IPS-18a (cell line): ENCODE results near the gene ANKS1B.
"Not testable (repeated sequence)": the region's sequence is repeated elsewhere in the genome, so short reads cannot be mapped to it uniquely, and the experiment has no call there.

ENCODE experiments used
- H3K27ac ChIP-seq: one replicate; pipeline ENCODE4 v1.5.1; 2013; ENCODE audit warnings: low read length
- H3K27me3 ChIP-seq: one replicate; pipeline ENCODE4 v1.6.1; 2013; ENCODE audit warnings: mild to moderate bottlenecking, low read length; ENCODE audit not compliant: control insufficient read depth, insufficient read depth
- H3K36me3 ChIP-seq: one replicate; pipeline ENCODE4 v1.6.1; 2013; ENCODE audit warnings: low read depth, low read length; ENCODE audit not compliant: control insufficient read depth
- H3K4me1 ChIP-seq: one replicate; pipeline ENCODE4 v1.6.1; 2013; ENCODE audit warnings: low read depth, low read length; ENCODE audit not compliant: control insufficient read depth
- H3K4me3 ChIP-seq: one replicate; pipeline ENCODE4 v1.5.1; 2013; ENCODE audit warnings: low read length
- H3K9ac ChIP-seq: one replicate; pipeline ENCODE4 v1.6.1; 2013; ENCODE audit warnings: mild to moderate bottlenecking, low read length, moderate library complexity
- H3K9me3 ChIP-seq: one replicate; pipeline ENCODE4 v1.6.1; 2013; ENCODE audit warnings: low read depth, low read length; ENCODE audit not compliant: control insufficient read depth

Gene ANKS1B

GRCh38 chr12:99611117-99611516, 373.6 kb downstream of the ANKS1B start:
- H3K27ac ChIP-seq, result no peak overlapping the region
- no peaks in the 10 kb centered on the region for H3K9me3 ChIP-seq
- peaks cover 11% of the 10 kb centered on the region for H3K27me3 ChIP-seq
- peaks cover 38% of the 10 kb centered on the region for H3K4me1 ChIP-seq
- H3K9ac ChIP-seq, result no peak overlapping the region
- no peaks in the 10 kb centered on the region for H3K36me3 ChIP-seq
- H3K4me3 ChIP-seq, result no peak overlapping the region

GRCh38 chr12:99609455-99610181, 375.1 kb downstream of the ANKS1B start:
- H3K27me3 ChIP-seq, result peaks cover 11% of the 10 kb centered on the region
- peaks cover 38% of the 10 kb centered on the region for H3K4me1 ChIP-seq
- no peak overlapping the region for H3K9ac ChIP-seq
- no peak overlapping the region for H3K4me3 ChIP-seq
- H3K27ac ChIP-seq, result no peak overlapping the region
- no peaks in the 10 kb centered on the region for H3K9me3 ChIP-seq
- no peaks in the 10 kb centered on the region for H3K36me3 ChIP-seq

- Histone ChIP-seq H3K36me3 (no peaks in the 10 kb centered on the region), H3K4me3 (no peak overlapping the region), H3K4me1 (no peaks in the 10 kb centered on the region), H3K27me3 (no peaks in the 10 kb centered on the region), H3K27ac (no peak overlapping the region), H3K9ac (no peak overlapping the region), H3K9me3 (no peaks in the 10 kb centered on the region)
Measured at GRCh38 chr12:99600388-99600787, 384.3 kb downstream of the ANKS1B start.

- no peaks in the 10 kb centered on the region for H3K9me3 ChIP-seq
- no peak overlapping the region for H3K27ac ChIP-seq
- no peak overlapping the region for H3K9ac ChIP-seq
Measured at GRCh38 chr12:99598785-99599184, 386.0 kb downstream of the ANKS1B start.

GRCh38 chr12:99596762-99597161, 388.0 kb downstream of the ANKS1B start:
- Histone ChIP-seq H3K9me3 (no peaks in the 10 kb centered on the region), H3K4me3 (no peak overlapping the region), H3K27ac (no peak overlapping the region), H3K4me1 (no peaks in the 10 kb centered on the region), H3K36me3 (no peaks in the 10 kb centered on the region), H3K9ac (no peak overlapping the region), H3K27me3 (no peaks in the 10 kb centered on the region)

More at GRCh38 chr12:99598785-99599184, 386.0 kb downstream of the ANKS1B start:
- Histone ChIP-seq H3K36me3 (no peaks in the 10 kb centered on the region), H3K4me1 (no peaks in the 10 kb centered on the region), H3K27me3 (no peaks in the 10 kb centered on the region), H3K4me3 (no peak overlapping the region)

- not testable (repeated sequence) for H3K4me3 ChIP-seq, H3K9me3 ChIP-seq, H3K27ac ChIP-seq, H3K9ac ChIP-seq, H3K36me3 ChIP-seq, H3K27me3 ChIP-seq, H3K4me1 ChIP-seq
Measured at GRCh38 chr12:99577125-99577524, 407.6 kb downstream of the ANKS1B start.

GRCh38 chr12:99573980-99574379, 410.8 kb downstream of the ANKS1B start:
- Histone ChIP-seq H3K27ac (no peak overlapping the region), H3K9me3 (no peaks in the 10 kb centered on the region), H3K4me1 (no peaks in the 10 kb centered on the region), H3K9ac (no peak overlapping the region), H3K36me3 (no peaks in the 10 kb centered on the region), H3K4me3 (no peak overlapping the region), H3K27me3 (no peaks in the 10 kb centered on the region)

GRCh38 chr12:99567072-99567471, 417.7 kb downstream of the ANKS1B start:
- no peak overlapping the region for H3K4me3 ChIP-seq
- H3K27me3 ChIP-seq, result no peaks in the 10 kb centered on the region
- no peak overlapping the region for H3K9ac ChIP-seq
- H3K9me3 ChIP-seq, result no peaks in the 10 kb centered on the region
- H3K4me1 ChIP-seq, result no peaks in the 10 kb centered on the region
- H3K27ac ChIP-seq, result no peak overlapping the region
- H3K36me3 ChIP-seq, result no peaks in the 10 kb centered on the region

- Histone ChIP-seq H3K36me3 (no peaks in the 10 kb centered on the region), H3K4me3 (no peak overlapping the region), H3K27ac (no peak overlapping the region), H3K4me1 (no peaks in the 10 kb centered on the region), H3K9me3 (no peaks in the 10 kb centered on the region), H3K27me3 (no peaks in the 10 kb centered on the region), H3K9ac (no peak overlapping the region)
Measured at GRCh38 chr12:99558109-99558508, 426.6 kb downstream of the ANKS1B start.

- Histone ChIP-seq H3K9me3 (no peaks in the 10 kb centered on the region), H3K4me3 (no peak overlapping the region), H3K27me3 (no peaks in the 10 kb centered on the region), H3K27ac (no peak overlapping the region), H3K36me3 (no peaks in the 10 kb centered on the region), H3K9ac (no peak overlapping the region), H3K4me1 (no peaks in the 10 kb centered on the region)
Measured at GRCh38 chr12:99553461-99553860, 431.3 kb downstream of the ANKS1B start.

- no peaks in the 10 kb centered on the region for H3K4me1 ChIP-seq
- no peak overlapping the region for H3K9ac ChIP-seq
- no peak overlapping the region for H3K4me3 ChIP-seq
- H3K27ac ChIP-seq, result no peak overlapping the region
- H3K36me3 ChIP-seq, result no peaks in the 10 kb centered on the region
- H3K9me3 ChIP-seq, result no peaks in the 10 kb centered on the region
- H3K27me3 ChIP-seq, result no peaks in the 10 kb centered on the region
Measured at GRCh38 chr12:99552022-99552421, 432.7 kb downstream of the ANKS1B start.

- Histone ChIP-seq H3K4me1 (peaks cover 4% of the 10 kb centered on the region), H3K4me3 (no peak overlapping the region), H3K9ac (no peak overlapping the region), H3K9me3 (no peaks in the 10 kb centered on the region), H3K27ac (no peak overlapping the region), H3K27me3 (no peaks in the 10 kb centered on the region), H3K36me3 (no peaks in the 10 kb centered on the region)
Measured at GRCh38 chr12:99549651-99550050, 435.1 kb downstream of the ANKS1B start.
